GM12878 (cell line): ENCODE measurements around the gene PCDHGC5. TPM values are rescaled to one million over a fixed set of nuclear protein-coding genes. Genes with fewer than 3 reads are reported as not detected.

Source experiments
- BCL11A ChIP-seq: IDR thresholded peaks from 2 replicates; pipeline ENCODE4 v1.6.1; 2011; ENCODE audit warnings: low read depth, low read length
- BHLHE40 ChIP-seq, 2 experiments: fragments of 450-650 bp in 1 of 2; IDR thresholded peaks; 2 replicates each; pipeline ENCODE4 v1.6.1; 2011 to 2017; ENCODE audit warnings: low read depth in 2 of 2, borderline replicate concordance in 1 of 2, improper control_type of control experiment in 1 of 2, low read length in 1 of 2, mild to moderate bottlenecking in 1 of 2
- CBX3 ChIP-seq: fragments of 200-600 bp; sonication (generic); IDR thresholded peaks from 2 replicates; pipeline ENCODE4 v1.6.1; 2016; ENCODE audit warnings: low read depth, borderline replicate concordance
- CHD1 ChIP-seq: IDR thresholded peaks from 2 replicates; pipeline ENCODE4 v1.6.1; 2012; ENCODE audit warnings: low read depth, low read length, improper control_type of control experiment
- CREB1 ChIP-seq: IDR thresholded peaks from 2 replicates; pipeline ENCODE4 v1.6.1; 2012; ENCODE audit warnings: low read depth, mild to moderate bottlenecking, inconsistent platforms
- EED ChIP-seq: sonication (generic); IDR thresholded peaks from 2 replicates; pipeline ENCODE4 v1.6.1; 2016; ENCODE audit warnings: antibody characterized with exemption, low read depth
- ELK1 ChIP-seq: IDR thresholded peaks from 2 replicates; pipeline ENCODE4 v1.6.1; 2012; ENCODE audit warnings: low read depth, low read length, improper control_type of control experiment
- FOXM1 ChIP-seq: IDR thresholded peaks from 2 replicates; pipeline ENCODE4 v1.6.1; 2012; ENCODE audit warnings: low read depth, mild to moderate bottlenecking, inconsistent platforms, low read length, moderate library complexity
- IKZF1 ChIP-seq: fragments of 450-650 bp; conservative IDR thresholded peaks from 2 replicates; pipeline ENCODE4 v1.6.1; 2017; ENCODE audit warnings: antibody characterized with exemption, mild to moderate bottlenecking
- IKZF2 ChIP-seq, 2 experiments: fragments of 450-650 bp; IDR thresholded peaks; 2 replicates each; pipeline ENCODE4 v1.6.1; 2017; ENCODE audit warnings: mild to moderate bottlenecking in 2 of 2, moderate library complexity in 2 of 2
- IRF3 ChIP-seq: fragments of 450-650 bp; IDR thresholded peaks from 2 replicates; pipeline ENCODE4 v1.6.1; 2014; ENCODE audit warnings: mild to moderate bottlenecking
- MAX ChIP-seq: IDR thresholded peaks from 2 replicates; pipeline ENCODE4 v1.6.1; 2012; ENCODE audit warnings: low read depth, low read length, improper control_type of control experiment
- MLLT1 ChIP-seq: fragments of 450-650 bp; IDR thresholded peaks from 2 replicates; pipeline ENCODE4 v1.6.1; 2016; ENCODE audit warnings: mild to moderate bottlenecking
- MTA3 ChIP-seq: IDR thresholded peaks from 2 replicates; pipeline ENCODE4 v1.6.1; 2012; ENCODE audit warnings: low read length, inconsistent platforms, borderline replicate concordance
- NFXL1 ChIP-seq: fragments of 450-650 bp; IDR thresholded peaks from 2 replicates; pipeline ENCODE4 v1.6.1; 2017; ENCODE audit warnings: antibody characterized with exemption, mild to moderate bottlenecking, borderline replicate concordance
- NR2F1 ChIP-seq: fragments of 450-650 bp; conservative IDR thresholded peaks from 2 replicates; pipeline ENCODE4 v1.6.1; 2017; ENCODE audit warnings: mild to moderate bottlenecking
- PKNOX1 ChIP-seq: fragments of 450-650 bp; IDR thresholded peaks from 2 replicates; pipeline ENCODE4 v1.6.1; 2016; ENCODE audit warnings: mild to moderate bottlenecking
- POLR2A ChIP-seq: IDR thresholded peaks from 2 replicates; pipeline ENCODE4 v1.6.1; 2011; ENCODE audit warnings: low read depth, mild to moderate bottlenecking, low read length
- POLR2AphosphoS5 ChIP-seq: IDR thresholded peaks from 2 replicates; pipeline ENCODE4 v1.6.1; 2011; ENCODE audit warnings: mild to moderate bottlenecking, low read length, inconsistent platforms
- RAD51 ChIP-seq: fragments of 450-650 bp; IDR thresholded peaks from 2 replicates; pipeline ENCODE4 v1.6.1; 2016; ENCODE audit warnings: moderate library complexity, mild to moderate bottlenecking, inconsistent platforms
- RELA ChIP-seq: fragments of 450-650 bp; IDR thresholded peaks from 2 replicates; pipeline ENCODE4 v1.8.0; 2014; ENCODE audit warnings: borderline replicate concordance; ENCODE audit not compliant: partially characterized antibody
- SMAD1 ChIP-seq: fragments of 450-650 bp; IDR thresholded peaks from 2 replicates; pipeline ENCODE4 v1.6.1; 2018; ENCODE audit warnings: mild to moderate bottlenecking, low read depth; ENCODE audit not compliant: partially characterized antibody
- ZBTB4 ChIP-seq: fragments of 450-650 bp; formaldehyde crosslinking; IDR thresholded peaks from 2 replicates; pipeline ENCODE4 v1.4.0; 2022; ENCODE audit warnings: mild to moderate bottlenecking, moderate library complexity
- ZNF207 ChIP-seq: fragments of 450-650 bp; IDR thresholded peaks from 2 replicates; pipeline ENCODE4 v1.6.1; 2014; ENCODE audit warnings: antibody characterized with exemption, mild to moderate bottlenecking, borderline replicate concordance
- ZSCAN29 ChIP-seq: fragments of 450-650 bp; IDR thresholded peaks from 2 replicates; pipeline ENCODE4 v1.6.1; 2017; ENCODE audit warnings: mild to moderate bottlenecking, moderate library complexity
- polyA plus RNA-seq, 11 experiments: library from polyadenylated mRNA; depleted of rRNA in 4 of 11; unstranded in 6 of 11; stranded (reverse) in 5 of 11; fragments of >200 nt; fragmentation: Nextera tagmentation in 4 of 11; fragmentation: Illumina TruSeq in 1 of 11; extraction: Ambion mirVana in 4 of 11; extraction: Trizol in 1 of 11; gene quantifications; 1 replicate in 1 of 11; 2 replicates in 10 of 11; pipeline versions ENCODE4 v1.2.1 to v1.2.3, GENCODE V29; 2011 to 2016; ENCODE audit warnings: inconsistent platforms in 2 of 11, missing spikeins in 2 of 11, low read depth in 1 of 11
- total RNA-seq, 4 experiments: library from RNA; depleted of rRNA in 3 of 4; stranded (reverse); fragments of >200 nt in 3 of 4; fragmentation: Illumina TruSeq in 1 of 4; extraction: Trizol in 1 of 4; gene quantifications; 2 replicates each; pipeline versions ENCODE4 v1.2.1 to v1.2.3, GENCODE V29; 2013 to 2021

PCDHGC5 gene
- total and polyA plus RNA-seq, 10 of the 15 experiments (the other 5 are each of a cell fraction or from before 2014, with no cell fraction given), result 0.05 to 0.87 (median 0.18) TPM; not detected in 2

- no peak for TF ChIP-seq ELK1
- TF ChIP-seq CREB1, result 0 out of 2 replicates have a peak, but pooled peaks have one; percentile 42
- TF ChIP-seq CHD1, result no peak
- no peak for TF ChIP-seq MAX
- TF ChIP-seq NFXL1, result no peak
- no peak for TF ChIP-seq MTA3
- no peak for TF ChIP-seq ZBTB4 (CRISPR knock-in tag)
- TF ChIP-seq ZSCAN29, result no peak
- TF ChIP-seq MLLT1, result no peak
- TF ChIP-seq BCL11A, result no peak
- TF ChIP-seq BHLHE40 (IDR thresholded peaks at IDR 0.05; ENCODE audit: borderline replicate concordance in 1 of 2, low read depth in 2 of 2, low read length in 1 of 2), result 0 out of 4 replicates have a peak, but pooled peaks of 1 of the 2 experiments have one; percentile 61
- no peak for TF ChIP-seq RAD51
- TF ChIP-seq FOXM1, result no peak
- peak; percentile 51; the same call in 1 of the 2 replicates for TF ChIP-seq IKZF1
- TF ChIP-seq PKNOX1, result no peak
- no peak for TF ChIP-seq POLR2AphosphoS5
- TF ChIP-seq SMAD1, result no peak
- no peak for TF ChIP-seq POLR2A
- TF ChIP-seq IRF3, result no peak
- peak; percentile 87 for TF ChIP-seq NR2F1
- TF ChIP-seq ZNF207, result no peak
- TF ChIP-seq RELA, result no peak
- no peak for TF ChIP-seq CBX3
- TF ChIP-seq IKZF2 (IDR thresholded peaks at IDR 0.05), result peak; percentile 52 to 55; a peak in 2 of 4 replicates
- TF ChIP-seq EED, result peak; percentile 83
Observed at GRCh38 chr5:141529873-141530272, 41.0 kb downstream of the PCDHGC5 start (continued).
